K562 (cell line): ENCODE measurements around the gene ZNF487. TPM values are rescaled to one million over a fixed set of nuclear protein-coding genes. Genes with fewer than 3 reads are reported as not detected.

Experiments
- BRD4 ChIP-seq: fragments of 200-600 bp; sonication (generic); IDR thresholded peaks from 2 replicates; pipeline ENCODE4 v1.6.1; 2017; ENCODE audit warnings: inconsistent platforms
- CBX2 ChIP-seq: fragments of 200-600 bp; sonication (generic); IDR thresholded peaks from one replicate; pipeline ENCODE4 v1.6.1; 2012; ENCODE audit warnings: mild to moderate bottlenecking, low read length, inconsistent platforms; ENCODE audit not compliant: insufficient read depth, poor library complexity, severe bottlenecking
- EGR1 ChIP-seq: fragments of 450-650 bp; conservative IDR thresholded peaks from 2 replicates; pipeline ENCODE4 v1.6.1; 2017; ENCODE audit warnings: mild to moderate bottlenecking
- ELF2 ChIP-seq: fragments of 250-450 bp; sonication (Bioruptor Pico); IDR thresholded peaks from 2 replicates; pipeline ENCODE4 v1.5.0; 2021; ENCODE audit warnings: mild to moderate bottlenecking
- ELF4 ChIP-seq: fragments of 450-650 bp; formaldehyde crosslinking; IDR thresholded peaks from 2 replicates; pipeline ENCODE4 v1.4.0; 2022; ENCODE audit warnings: missing genetic modification characterization
- FOXP1 ChIP-seq: sonication (generic); formaldehyde crosslinking; IDR thresholded peaks from 2 replicates; pipeline ENCODE4 v1.8.0; 2022; ENCODE audit warnings: mild to moderate bottlenecking, missing genetic modification reagents
- HMGN3 ChIP-seq: IDR thresholded peaks from 2 replicates; pipeline ENCODE4 v1.6.1; 2011; ENCODE audit warnings: borderline replicate concordance, low read depth, mild to moderate bottlenecking, mixed read lengths, low read length; ENCODE audit not compliant: insufficient read length; ENCODE audit errors: extremely low read depth
- HSF4 ChIP-seq: fragments of 250-450 bp; sonication (Bioruptor Pico); IDR thresholded peaks from 2 replicates; pipeline ENCODE4 v2.1.2; 2022; ENCODE audit warnings: mild to moderate bottlenecking, moderate library complexity, borderline replicate concordance
- NRF1 ChIP-seq, 2 experiments: fragments of 450-650 bp; IDR thresholded peaks in 1 of 2; conservative IDR thresholded peaks in 1 of 2; 2 replicates each; pipeline ENCODE4 v1.6.1; 2014; ENCODE audit warnings: mild to moderate bottlenecking in 2 of 2
- SMARCA5 ChIP-seq: fragments of 450-650 bp; IDR thresholded peaks from 2 replicates; pipeline ENCODE4 v1.6.1; 2016
- TCFL5 ChIP-seq: fragments of 250-450 bp; sonication (Bioruptor Pico); conservative IDR thresholded peaks from 2 replicates; pipeline ENCODE4 v1.6.1; 2021; ENCODE audit warnings: mild to moderate bottlenecking, moderate library complexity, matching md5 sums
- ZNF217 ChIP-seq: sonication (generic); formaldehyde crosslinking; IDR thresholded peaks from 2 replicates; pipeline ENCODE4 v1.8.0; 2022; ENCODE audit warnings: mild to moderate bottlenecking, missing genetic modification reagents
- ZNF431 ChIP-seq: sonication (generic); formaldehyde crosslinking; IDR thresholded peaks from 2 replicates; pipeline ENCODE4 v1.8.0; 2022; ENCODE audit warnings: mild to moderate bottlenecking, missing genetic modification reagents
- polyA plus RNA-seq, 8 experiments: library from polyadenylated mRNA; depleted of rRNA in 4 of 8; stranded (reverse) in 5 of 8; unstranded in 3 of 8; fragments of >200 nt; fragmentation: Nextera tagmentation in 2 of 8; fragmentation: Illumina TruSeq in 1 of 8; extraction: Ambion mirVana in 2 of 8; extraction: Trizol in 1 of 8; gene quantifications; 2 replicates each; pipeline versions ENCODE4 v1.2.1 to v1.2.3, GENCODE V29; 2011 to 2014; ENCODE audit warnings: inconsistent platforms in 1 of 8, missing spikeins in 1 of 8
- total RNA-seq, 7 experiments: library from RNA; depleted of rRNA in 6 of 7; stranded (reverse); fragments of >200 nt in 6 of 7; fragmentation: Illumina TruSeq in 2 of 7; extraction: Trizol in 2 of 7; gene quantifications; 2 replicates each; pipeline versions ENCODE4 v1.2.1 to v1.2.3, GENCODE V29; 2011 to 2021; ENCODE audit warnings: low replicate concordance in 1 of 7
- TF ChIP-seq, protein P1 (sequence below), 2 experiments: fragments of 450-650 bp in 1 of 2; sonication (generic) in 1 of 2; formaldehyde crosslinking in 1 of 2; IDR thresholded peaks; 2 replicates each; pipeline versions ENCODE4 v1.7.1 to v1.9.0; 2016 to 2022; ENCODE audit warnings: inconsistent platforms in 1 of 2, mild to moderate bottlenecking in 1 of 2, missing genetic modification reagents in 1 of 2
- TF ChIP-seq, protein P2 (sequence below): fragments of 450-650 bp; formaldehyde crosslinking; IDR thresholded peaks from 2 replicates; pipeline ENCODE4 v1.4.0; 2020; ENCODE audit warnings: mild to moderate bottlenecking, mixed read lengths
- TF ChIP-seq, protein P3 (sequence below): fragments of 250-450 bp; sonication (Bioruptor Pico); IDR thresholded peaks from 2 replicates; pipeline ENCODE4 v1.8.0; 2022; ENCODE audit warnings: moderate library complexity, mild to moderate bottlenecking, inconsistent platforms

ZNF487 gene
- total and polyA plus RNA-seq, 9 of the 15 experiments (the other 6 are each of a cell fraction or from before 2014, with no cell fraction given), result 1.9 to 6.5 (median 4.2) TPM

DNA sequence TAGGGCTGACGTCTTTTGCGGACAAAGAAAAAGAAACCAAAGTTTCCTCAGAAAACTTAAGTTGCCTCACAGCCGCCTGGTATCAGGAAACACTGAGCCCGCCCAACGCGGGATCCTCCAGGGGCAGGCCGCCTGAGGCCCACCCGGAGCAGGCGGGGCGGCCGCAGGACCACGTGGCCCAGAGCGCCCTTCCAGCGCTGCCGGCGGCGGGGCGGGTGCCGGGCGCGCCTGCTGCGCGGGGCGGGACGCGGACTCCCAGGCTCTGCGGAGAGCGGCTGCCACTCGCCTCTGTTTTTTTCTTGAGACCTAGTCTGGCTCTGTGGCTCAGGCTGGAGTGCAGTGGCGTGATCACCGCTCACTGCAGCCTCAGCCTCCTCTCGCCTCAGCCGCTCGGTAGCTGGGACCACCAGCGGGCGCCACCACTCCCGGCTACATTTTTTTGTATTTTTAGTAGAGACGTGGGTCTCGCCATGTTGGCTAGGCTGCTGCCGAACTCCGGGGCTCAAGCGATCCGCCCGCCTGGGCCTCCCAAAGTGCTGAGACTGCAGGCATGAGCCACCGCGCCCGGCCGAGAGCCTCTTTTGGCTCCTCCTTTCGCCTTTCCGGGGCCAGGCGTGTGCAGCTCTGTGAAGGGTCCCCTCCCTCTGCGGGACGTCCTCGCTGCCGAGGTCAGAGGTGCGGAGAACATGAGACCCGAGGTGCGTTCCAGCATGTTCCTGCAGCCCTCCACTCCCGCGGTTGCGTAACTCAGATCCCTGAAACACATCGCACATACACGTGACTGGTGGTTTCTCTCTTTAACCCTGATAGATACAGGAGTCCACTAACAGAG, 16.3 kb upstream of the ZNF487 start (continued):
- TF ChIP-seq, protein P1, sequence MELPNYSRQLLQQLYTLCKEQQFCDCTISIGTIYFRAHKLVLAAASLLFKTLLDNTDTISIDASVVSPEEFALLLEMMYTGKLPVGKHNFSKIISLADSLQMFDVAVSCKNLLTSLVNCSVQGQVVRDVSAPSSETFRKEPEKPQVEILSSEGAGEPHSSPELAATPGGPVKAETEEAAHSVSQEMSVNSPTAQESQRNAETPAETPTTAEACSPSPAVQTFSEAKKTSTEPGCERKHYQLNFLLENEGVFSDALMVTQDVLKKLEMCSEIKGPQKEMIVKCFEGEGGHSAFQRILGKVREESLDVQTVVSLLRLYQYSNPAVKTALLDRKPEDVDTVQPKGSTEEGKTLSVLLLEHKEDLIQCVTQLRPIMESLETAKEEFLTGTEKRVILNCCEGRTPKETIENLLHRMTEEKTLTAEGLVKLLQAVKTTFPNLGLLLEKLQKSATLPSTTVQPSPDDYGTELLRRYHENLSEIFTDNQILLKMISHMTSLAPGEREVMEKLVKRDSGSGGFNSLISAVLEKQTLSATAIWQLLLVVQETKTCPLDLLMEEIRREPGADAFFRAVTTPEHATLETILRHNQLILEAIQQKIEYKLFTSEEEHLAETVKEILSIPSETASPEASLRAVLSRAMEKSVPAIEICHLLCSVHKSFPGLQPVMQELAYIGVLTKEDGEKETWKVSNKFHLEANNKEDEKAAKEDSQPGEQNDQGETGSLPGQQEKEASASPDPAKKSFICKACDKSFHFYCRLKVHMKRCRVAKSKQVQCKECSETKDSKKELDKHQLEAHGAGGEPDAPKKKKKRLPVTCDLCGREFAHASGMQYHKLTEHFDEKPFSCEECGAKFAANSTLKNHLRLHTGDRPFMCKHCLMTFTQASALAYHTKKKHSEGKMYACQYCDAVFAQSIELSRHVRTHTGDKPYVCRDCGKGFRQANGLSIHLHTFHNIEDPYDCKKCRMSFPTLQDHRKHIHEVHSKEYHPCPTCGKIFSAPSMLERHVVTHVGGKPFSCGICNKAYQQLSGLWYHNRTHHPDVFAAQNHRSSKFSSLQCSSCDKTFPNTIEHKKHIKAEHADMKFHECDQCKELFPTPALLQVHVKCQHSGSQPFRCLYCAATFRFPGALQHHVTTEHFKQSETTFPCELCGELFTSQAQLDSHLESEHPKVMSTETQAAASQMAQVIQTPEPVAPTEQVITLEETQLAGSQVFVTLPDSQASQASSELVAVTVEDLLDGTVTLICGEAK (IDR thresholded peaks at IDR 0.05), result peak; percentile 73
- TF ChIP-seq, protein P1 (CRISPR knock-in tag; IDR thresholded peaks at IDR 0.05), result no peak
- TF ChIP-seq, protein P2, sequence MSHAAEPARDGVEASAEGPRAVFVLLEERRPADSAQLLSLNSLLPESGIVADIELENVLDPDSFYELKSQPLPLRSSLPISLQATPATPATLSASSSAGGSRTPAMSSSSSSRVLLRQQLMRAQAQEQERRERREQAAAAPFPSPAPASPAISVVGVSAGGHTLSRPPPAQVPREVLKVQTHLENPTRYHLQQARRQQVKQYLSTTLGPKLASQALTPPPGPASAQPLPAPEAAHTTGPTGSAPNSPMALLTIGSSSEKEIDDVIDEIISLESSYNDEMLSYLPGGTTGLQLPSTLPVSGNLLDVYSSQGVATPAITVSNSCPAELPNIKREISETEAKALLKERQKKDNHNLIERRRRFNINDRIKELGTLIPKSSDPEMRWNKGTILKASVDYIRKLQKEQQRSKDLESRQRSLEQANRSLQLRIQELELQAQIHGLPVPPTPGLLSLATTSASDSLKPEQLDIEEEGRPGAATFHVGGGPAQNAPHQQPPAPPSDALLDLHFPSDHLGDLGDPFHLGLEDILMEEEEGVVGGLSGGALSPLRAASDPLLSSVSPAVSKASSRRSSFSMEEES, result peak; percentile 57
- no peak for TF ChIP-seq ZNF217 (CRISPR knock-in tag)
- TF ChIP-seq NRF1 (conservative IDR thresholded peaks at IDR 0.05 in 1 of 2, IDR thresholded peaks at IDR 0.05 in 1 of 2), result peak; percentile 73 to 77
- no peak for TF ChIP-seq HSF4 (CRISPR knock-in tag)
- TF ChIP-seq CBX2, result no peak
- TF ChIP-seq HMGN3, result peak; percentile 61
- TF ChIP-seq TCFL5 (CRISPR knock-in tag), result no peak
- no peak for TF ChIP-seq BRD4
- no peak; the same call in 1 of the 2 replicates for TF ChIP-seq FOXP1 (CRISPR knock-in tag)
- TF ChIP-seq ZNF431 (CRISPR knock-in tag), result no peak
- TF ChIP-seq ELF4 (CRISPR knock-in tag), result no peak
- no peak for TF ChIP-seq ELF2
- TF ChIP-seq, protein P3, sequence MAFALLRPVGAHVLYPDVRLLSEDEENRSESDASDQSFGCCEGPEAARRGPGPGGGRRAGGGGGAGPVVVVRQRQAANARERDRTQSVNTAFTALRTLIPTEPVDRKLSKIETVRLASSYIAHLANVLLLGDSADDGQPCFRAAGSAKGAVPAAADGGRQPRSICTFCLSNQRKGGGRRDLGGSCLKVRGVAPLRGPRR (CRISPR knock-in tag), result peak; percentile 68; the same call in 1 of the 2 replicates
- TF ChIP-seq EGR1, result no peak
- TF ChIP-seq SMARCA5, result no peak
